Measurements from ENCODE around the gene NR2F6.

NR2F6 gene

DNA sequence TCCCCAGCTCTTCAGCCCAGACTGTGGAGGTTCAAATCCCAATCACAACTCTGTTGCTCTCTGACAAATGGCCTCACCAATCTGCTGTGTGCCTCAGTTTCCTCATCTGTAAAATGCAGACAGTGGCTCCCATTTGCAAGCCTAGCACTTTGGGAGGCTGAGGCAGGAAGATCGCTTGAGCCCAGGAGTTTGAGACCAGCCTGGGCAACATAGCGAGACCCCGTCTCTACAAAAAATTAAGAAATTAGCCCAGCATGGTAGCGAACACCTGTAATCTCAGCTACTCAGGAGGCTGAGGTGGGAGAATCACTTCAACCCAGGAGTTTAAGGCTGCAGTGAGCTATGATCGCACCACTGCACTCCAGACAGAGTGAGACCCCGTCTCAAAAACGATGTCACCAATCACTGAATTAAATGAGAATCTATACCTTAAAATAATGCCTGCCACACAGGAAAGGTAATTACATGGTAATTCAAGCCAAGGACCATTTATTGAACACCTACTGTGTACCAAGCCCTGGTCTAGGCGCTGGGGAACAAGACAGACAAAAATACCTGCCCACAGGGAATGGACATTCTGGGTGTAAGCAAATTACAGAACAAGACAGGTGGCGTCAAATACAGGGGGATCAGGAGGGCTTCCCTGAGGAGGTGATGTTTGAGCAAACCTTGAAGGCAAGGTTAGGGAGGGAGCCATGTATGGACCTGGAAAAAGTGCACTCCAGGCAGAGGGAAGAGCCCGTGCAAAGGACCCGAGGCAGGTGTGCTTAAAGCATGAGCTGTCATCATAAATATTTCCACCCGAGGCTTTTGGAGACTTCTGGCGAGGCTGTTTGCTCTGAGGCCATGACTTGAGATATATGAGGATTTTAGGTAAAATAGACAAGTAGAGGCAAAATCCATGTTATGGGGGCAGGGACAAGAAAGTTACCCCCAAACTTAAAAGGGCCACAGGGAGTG lies 7.7 kb downstream of the NR2F6 start:
- no peak for TF ChIP-seq POLR2A (IDR thresholded peaks at IDR 0.05; ENCODE audit: low read depth, low read length)
- DNase-seq (ENCODE audit: insufficient read length, low spot score) (no peak), FAIRE-seq (no peak)

- FAIRE-seq: no peak
- no peak for TF ChIP-seq POLR2A (IDR thresholded peaks at IDR 0.05; ENCODE audit: low read depth, low read length)
- no peak for DNase-seq (ENCODE audit: insufficient read length, low spot score)
These were observed 8.7 kb downstream of the NR2F6 start for GRCh38 chr19:17236811-17237543.

- no peak for TF ChIP-seq POLR2A (IDR thresholded peaks at IDR 0.05; ENCODE audit: low read depth, low read length)
- FAIRE-seq (no peak), DNase-seq (ENCODE audit: insufficient read length, low spot score) (no peak)
These were observed 9.5 kb downstream of the NR2F6 start for GRCh38 chr19:17235971-17236777.

- TF ChIP-seq POLR2A (IDR thresholded peaks at IDR 0.05; ENCODE audit: low read depth, low read length): no peak
- DNase-seq (ENCODE audit: insufficient read length, low spot score) (no peak), FAIRE-seq (no peak)
These were observed 10.3 kb downstream of the NR2F6 start for GRCh38 chr19:17235300-17235970.

DNA sequence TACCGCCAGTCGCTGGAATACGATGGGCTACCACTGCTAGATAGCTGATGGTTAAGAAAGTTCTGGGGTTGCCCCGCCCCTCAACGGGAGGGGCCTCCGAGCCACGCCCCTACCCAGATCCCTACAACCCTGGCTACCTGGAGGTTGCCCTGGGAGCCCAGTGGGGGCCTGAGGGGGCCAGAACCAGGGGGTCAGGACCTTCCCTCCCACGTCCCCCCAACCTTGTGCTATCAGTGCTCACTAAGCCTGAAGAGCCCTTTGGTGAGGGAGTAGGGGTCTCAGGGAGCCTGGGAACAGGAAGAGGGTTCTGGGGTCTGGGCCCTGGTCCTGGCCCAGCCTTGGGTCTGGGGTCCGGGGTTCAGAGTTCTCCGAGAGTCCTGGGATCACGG lies 10.8 kb downstream of the NR2F6 start:
- DNase-seq (ENCODE audit: insufficient read length, low spot score) (peak; percentile 65), FAIRE-seq (no peak)
- TF ChIP-seq POLR2A (IDR thresholded peaks at IDR 0.05; ENCODE audit: low read depth, low read length): no peak

DNA sequence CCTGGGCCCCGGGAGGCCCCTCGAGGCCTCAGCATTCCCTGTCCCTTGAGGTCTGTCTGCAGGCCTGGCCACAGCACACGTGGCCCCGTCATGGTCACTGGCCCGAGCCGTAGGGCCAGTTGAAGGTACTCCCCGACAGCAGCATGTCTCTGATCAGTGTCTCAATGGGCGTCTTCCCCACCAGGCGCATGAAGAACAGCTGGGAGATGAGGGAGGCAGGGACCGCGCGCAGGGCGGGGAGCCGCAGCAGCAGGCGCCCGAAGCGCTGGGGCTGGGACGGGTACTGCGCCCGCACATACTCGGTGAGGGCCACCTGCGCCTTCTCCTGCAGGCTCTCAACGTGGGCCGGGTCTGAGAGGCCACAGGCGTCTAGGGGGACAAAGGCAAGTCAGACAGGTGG lies 13.5 kb downstream of the NR2F6 start:
- FAIRE-seq: no peak
- TF ChIP-seq POLR2A (IDR thresholded peaks at IDR 0.05; ENCODE audit: low read depth, low read length): no peak
- DNase-seq (ENCODE audit: insufficient read length, low spot score): no peak

DNA sequence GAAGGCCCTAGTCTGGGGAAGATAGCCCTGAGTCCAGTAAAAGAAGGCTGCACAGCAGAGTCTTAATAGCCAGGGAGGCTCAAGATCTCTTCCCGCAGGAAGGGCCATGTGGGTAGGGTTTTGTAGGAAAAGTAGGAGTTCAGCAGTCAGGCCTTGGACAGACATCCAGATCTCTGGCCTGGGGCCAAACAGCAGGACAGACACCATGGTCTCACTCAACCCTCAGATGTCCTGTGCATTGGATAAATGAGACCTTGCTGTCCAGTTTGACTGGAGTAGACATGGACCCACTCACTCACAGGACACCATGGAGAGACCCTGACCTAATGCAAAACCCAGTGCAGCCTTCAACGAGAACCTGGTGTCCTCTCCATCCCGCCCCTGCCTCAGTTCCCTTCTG lies 15.8 kb downstream of the NR2F6 start:
- DNase-seq (ENCODE audit: insufficient read length, low spot score): no peak
- FAIRE-seq: no peak
- TF ChIP-seq POLR2A (IDR thresholded peaks at IDR 0.05; ENCODE audit: low read depth, low read length): no peak

DNA sequence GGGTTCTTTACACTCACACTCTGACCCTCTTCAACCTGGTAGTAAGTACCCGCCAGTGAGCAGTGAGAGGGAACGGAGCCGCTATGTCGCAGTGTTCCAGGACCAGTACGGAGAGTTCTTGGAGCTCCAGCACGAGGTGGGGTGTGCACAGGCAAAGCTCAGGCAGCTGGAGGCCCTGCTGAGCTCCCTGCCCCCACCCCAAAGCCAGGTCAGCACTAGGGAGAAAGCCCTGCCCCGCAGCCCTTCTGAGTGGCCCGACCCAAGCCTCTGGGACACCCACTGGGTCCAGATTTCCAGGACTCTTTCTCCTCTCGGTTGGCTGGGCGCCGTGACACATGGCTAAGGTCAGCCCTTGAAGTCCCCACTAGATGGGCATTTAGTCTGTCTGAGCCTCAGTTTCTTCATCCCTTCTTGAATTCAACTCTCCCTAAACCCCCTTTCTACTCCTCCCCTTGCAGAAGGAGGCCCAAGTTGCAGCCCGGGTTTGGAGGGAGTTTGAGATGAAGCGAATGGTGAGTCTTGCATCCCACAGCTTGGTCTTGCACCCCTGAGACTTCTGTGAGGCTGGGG lies 17.8 kb downstream of the NR2F6 start:
- DNase-seq (ENCODE audit: insufficient read length, low spot score) (no peak), FAIRE-seq (no peak)
- TF ChIP-seq POLR2A (IDR thresholded peaks at IDR 0.05; ENCODE audit: low read depth, low read length): no peak

GRCh38 chr19:17226002-17226933 lies 19.5 kb downstream of the NR2F6 start, which contains the start of gene OCEL1:
OCEL1 (plus strand) TSS chr19:17226226; CDS start chr19:17226248, 22 bp downstream.
- FAIRE-seq: peak; percentile 71
- TF ChIP-seq POLR2A (IDR thresholded peaks at IDR 0.05; ENCODE audit: low read depth, low read length): peak; percentile 84
- DNase-seq (ENCODE audit: insufficient read length, low spot score): peak; percentile 89

DNA sequence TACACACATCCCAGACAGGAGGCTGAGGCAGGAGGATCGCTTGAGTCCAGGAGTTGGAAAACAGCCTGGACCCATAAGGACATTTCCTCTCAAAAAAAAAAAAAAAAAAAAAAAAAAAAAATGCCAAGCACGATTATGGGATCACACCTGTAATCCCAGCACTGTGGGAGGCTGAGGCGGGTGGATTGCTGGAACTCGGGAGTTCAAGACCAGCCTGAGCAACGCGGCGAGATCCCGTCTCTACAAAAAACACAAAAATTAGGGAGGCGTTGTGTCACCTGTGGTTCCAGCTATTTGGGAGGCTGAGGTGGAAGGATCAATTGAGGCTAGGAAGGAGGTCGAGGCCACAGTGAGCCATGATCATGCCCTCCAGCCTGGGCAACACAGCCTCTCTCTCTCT lies 20.7 kb downstream of the NR2F6 start:
- DNase-seq (ENCODE audit: insufficient read length, low spot score): no peak
- no peak for FAIRE-seq
- TF ChIP-seq POLR2A (IDR thresholded peaks at IDR 0.05; ENCODE audit: low read depth, low read length): no peak

- TF ChIP-seq POLR2A (IDR thresholded peaks at IDR 0.05; ENCODE audit: low read depth, low read length): no peak
- DNase-seq (ENCODE audit: insufficient read length, low spot score) (peak; percentile 67), FAIRE-seq (no peak)
These were observed 25.4 kb downstream of the NR2F6 start for GRCh38 chr19:17220207-17220758.

DNA sequence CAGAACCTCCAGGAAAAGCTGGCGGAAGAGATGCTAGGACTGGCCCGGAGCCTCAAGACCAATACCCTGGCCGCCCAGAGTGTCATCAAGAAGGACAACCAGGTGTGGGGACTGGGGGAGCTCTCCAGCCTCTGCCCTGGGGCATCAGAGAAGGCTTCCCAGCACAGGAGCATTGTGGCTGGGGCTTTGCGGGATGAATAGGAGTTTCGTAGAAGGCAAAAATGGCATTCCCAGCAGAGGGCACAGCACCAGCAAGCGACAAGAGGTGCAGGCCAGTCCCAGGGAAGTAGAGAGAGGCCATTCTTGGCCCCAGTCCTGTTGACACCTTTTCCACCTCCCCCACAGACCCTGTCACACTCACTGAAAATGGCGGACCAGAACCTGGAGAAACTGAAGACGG lies 26.4 kb downstream of the NR2F6 start:
- FAIRE-seq (no peak), DNase-seq (ENCODE audit: insufficient read length, low spot score) (no peak)
- TF ChIP-seq POLR2A (IDR thresholded peaks at IDR 0.05; ENCODE audit: low read depth, low read length): no peak

All from H54 (cell line).